A549 treated with GW870086 at 1 μM for 4 hours (cell line): ENCODE results near the gene CD7. TPM values are rescaled to one million over a fixed set of nuclear protein-coding genes. Genes with fewer than 3 reads are reported as not detected.

Experiments used
- total RNA-seq: library from RNA; stranded (reverse); fragments of 200-300 nt; extraction: Qiagen RNA extraction; gene quantifications from 5 replicates; pipeline ENCODE4 v1.2.3, GENCODE V29; 2022; ENCODE audit warnings: low read depth

CD7 gene
- total RNA-seq, result 0.16 to 0.42 TPM in 2 of 5 replicates, not detected in the others

DNA sequence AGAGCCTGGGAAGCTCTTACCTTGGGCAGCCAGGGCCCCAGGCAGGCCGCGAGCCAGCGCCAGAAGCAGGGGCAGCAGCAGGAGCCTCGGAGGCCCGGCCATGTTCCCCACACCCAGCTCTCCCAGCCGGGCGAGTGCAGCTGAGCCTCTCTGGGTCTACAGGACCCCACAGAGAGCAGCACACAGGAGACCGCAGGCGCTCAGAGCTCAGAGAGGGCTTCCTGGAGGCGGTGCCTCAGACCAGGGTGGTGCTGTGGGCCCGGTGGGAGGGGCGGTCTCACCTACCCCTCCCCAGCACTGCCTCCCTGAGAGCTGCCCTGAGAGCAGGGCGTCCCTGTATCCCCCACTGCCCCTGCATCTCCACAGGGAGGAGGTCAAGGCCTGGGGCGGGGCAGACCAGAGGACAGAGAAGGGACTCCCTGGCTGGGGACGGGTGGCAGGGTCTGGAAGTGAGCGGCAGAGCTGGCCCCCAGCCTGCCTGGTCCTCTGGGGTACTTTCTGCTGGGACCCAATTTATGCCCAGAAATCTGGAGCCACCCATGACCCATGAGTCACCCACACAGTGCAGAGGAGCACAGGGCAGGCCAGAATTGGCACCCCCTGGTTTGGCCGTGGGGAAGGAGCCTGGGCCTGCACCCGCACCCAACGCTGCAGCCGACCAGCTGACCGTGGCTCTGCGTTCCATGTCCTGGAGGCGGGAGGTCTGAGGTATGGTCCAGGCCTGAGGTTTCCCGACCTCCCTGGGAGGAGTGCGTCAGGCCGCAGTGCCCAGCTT is at the start of gene CD7:
TSS of gene CD7 (minus strand) at position 215 of the 775 bp plus-strand sequence. CDS start at position 102, 113 bp downstream.

DNA sequence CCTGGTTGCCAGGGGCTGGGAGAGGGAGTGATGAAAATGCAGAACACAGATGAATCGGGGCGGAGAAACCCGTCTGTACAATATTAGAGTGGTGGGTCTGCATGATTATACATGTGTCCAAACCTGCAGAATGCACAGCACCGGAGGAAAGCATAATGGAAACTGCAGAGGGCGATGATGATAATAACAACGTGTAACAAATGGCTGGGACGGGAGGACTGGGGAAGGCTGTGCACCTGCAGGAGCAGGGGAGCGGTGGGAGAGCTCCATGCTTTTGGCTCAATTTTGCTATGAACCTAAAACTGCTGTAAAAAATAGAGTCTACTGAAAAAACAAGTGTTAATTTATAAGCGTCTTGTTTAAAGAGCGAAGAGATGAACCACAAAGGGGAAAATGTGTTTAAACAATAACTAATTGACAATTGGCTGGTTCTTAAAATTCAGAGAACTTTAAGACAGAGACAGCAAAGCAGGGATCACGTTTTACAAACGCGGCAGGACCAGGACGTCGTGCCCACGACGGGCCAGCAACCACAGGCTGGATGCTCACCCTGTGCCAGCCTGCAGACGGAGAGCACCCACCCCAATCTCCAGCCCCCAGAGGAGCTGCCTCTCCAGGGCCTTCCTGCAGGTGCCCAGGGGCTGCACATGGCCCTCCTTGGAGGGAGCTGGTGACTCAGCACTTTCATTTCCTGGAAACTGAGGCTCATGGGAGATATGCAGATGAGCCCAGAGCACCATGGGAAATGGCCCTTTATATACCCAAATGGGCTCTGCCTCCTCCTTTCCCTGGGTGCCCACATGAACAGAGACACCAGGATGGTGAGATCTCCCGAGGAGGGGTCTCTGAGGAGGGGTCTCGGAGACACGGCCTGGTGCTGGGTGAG is 41.3 kb upstream of the CD7 start, which contains the start of gene TEX19:
TSS of gene TEX19 (plus strand) at position 783 of the 886 bp plus-strand sequence. CDS start 2,904 bp downstream, outside the sequence.

DNA sequence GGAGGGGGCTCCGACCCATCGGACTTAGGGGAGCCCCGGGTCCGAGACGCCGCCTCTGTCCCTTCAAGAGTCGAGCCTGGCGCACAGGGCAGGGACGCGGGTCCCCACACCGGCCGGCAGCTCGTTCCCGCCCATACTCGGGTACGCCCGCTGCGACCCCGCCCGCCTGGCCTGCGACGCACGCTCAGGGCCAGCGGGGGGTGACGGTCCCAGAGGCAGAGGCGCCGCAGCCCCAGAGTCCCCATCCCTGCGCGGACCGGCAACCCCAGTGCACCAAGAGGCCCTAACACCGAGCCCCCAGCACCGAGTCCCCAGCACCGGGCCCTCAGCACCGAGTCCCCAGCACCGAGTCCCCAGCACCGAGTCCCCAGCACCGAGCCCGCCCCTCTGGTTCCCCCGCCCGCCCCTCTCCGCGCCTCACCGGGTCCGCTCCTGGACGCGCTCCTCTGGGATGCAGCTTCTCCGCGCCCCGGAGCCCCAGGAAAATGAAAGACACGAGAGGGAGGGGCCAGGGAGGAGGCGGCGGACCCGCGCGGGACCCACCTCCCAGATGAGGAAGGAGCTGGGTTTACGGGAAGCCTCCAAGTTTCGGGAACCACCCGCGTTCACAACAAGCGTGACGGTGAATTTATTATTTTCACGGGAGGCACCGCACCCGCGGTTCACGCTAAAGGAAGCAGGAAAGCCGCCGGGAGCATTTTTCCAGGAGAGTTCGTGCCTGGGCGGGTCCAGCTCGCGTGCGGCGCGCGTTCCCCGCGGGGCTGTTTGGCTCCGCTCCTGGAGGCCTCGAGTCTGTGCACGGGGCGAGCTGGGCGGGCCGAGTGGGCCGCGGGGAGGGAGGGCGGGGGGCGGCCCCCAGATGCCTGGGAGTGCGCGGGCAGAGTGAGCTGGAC is 16.1 kb upstream of the CD7 start, which contains the start of gene SECTM1:
TSS of gene SECTM1 (minus strand) at position 488 of the 893 bp plus-strand sequence. CDS start 6,526 bp downstream, outside the sequence.

DNA sequence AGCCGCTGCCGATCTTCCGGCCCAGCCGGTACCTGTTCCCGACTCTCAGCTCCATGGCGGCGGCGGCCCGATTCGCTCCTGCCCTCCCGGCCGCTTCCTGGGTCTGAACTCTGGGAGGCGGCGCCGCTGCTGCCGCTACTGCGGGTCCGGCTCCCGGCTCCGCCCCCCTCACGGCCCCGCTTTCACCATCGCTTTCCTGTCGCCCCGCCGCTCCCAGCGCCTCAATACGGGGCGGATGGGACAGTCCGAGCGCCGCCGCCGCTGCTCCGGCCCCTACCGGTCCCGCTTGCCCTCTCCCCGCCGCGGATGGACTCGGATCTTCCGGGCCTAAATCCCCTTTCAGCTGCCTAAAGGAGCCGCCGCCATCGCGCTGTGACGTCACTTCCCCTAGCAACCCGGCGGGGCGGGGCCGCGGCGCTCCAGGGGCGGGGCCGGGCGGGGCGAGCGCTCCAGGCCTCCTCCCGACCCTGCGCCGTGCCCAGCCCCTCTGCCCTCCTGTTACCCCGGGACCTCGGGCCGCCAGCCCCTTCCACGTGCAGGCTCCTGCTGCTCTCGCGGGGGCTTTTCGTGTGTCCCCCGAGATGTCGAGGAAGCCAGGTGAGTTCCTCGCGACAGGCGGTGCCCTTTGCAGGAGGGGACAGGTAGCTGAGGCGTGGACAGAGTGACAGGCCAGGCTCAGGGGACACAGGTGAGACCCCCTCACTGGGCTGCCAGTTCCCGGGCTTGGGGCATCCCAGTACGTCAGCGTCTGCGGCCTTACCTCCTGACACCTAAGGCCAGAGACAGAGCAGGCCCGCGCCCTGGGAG is 43.9 kb downstream of the CD7 start, which contains the start of gene CSNK1D:
TSS of gene CSNK1D (minus strand) at position 374 of the 807 bp plus-strand sequence. CDS start at position 55, 319 bp downstream.

Other genes starting within 250 kb of the CD7 start
- gene FASN, start 219.4 kb downstream of the CD7 start, total RNA-seq, result 102 to 132 TPM (median 126 TPM) in 5 replicates
- 21.3 to 30.1 TPM (median 28.8 TPM) in 5 replicates for gene CCDC57, start 104.8 kb downstream of the CD7 start, total RNA-seq
- 130 to 166 TPM (median 152 TPM) in 5 replicates for gene SLC16A3, start 88.6 kb downstream of the CD7 start, total RNA-seq
- gene CSNK1D, start 43.9 kb downstream of the CD7 start, total RNA-seq, result 200 to 236 TPM (median 232 TPM) in 5 replicates
- 1.6 to 2.8 TPM (median 1.7 TPM) in 5 replicates for gene SECTM1, start 16.2 kb upstream of the CD7 start, total RNA-seq
- gene TEX19, start 41.6 kb upstream of the CD7 start, total RNA-seq, result 0.37 to 0.51 TPM (median 0.45 TPM) in 5 replicates
- gene UTS2R, start 54.2 kb upstream of the CD7 start, total RNA-seq, result not detected in 5 replicates
- gene HEXD, start 100.7 kb upstream of the CD7 start, total RNA-seq, result 11.8 to 13.7 TPM (median 12.8 TPM) in 5 replicates
- 18.1 to 26.4 TPM (median 24.5 TPM) in 5 replicates for gene OGFOD3, start 101.0 kb upstream of the CD7 start, total RNA-seq
- gene CYBC1, start 133.1 kb upstream of the CD7 start, total RNA-seq, result 48.7 to 58.6 TPM (median 55.5 TPM) in 5 replicates
- gene NARF, start 141.1 kb upstream of the CD7 start, total RNA-seq, result 47.7 to 55.1 TPM (median 52.0 TPM) in 5 replicates
- gene FOXK2, start 202.1 kb upstream of the CD7 start, total RNA-seq, result 48.3 to 61.1 TPM (median 53.7 TPM) in 5 replicates